ENCODE results near the gene KREMEN1. TPM values are rescaled to one million over a fixed set of nuclear protein-coding genes. Genes with fewer than 3 reads are reported as not detected.
"Not testable (repeated sequence)": the region's sequence is repeated elsewhere in the genome, so short reads cannot be mapped to it uniquely, and the experiment has no call there.

KREMEN1 gene
- total RNA-seq, 1 donor from 2014 or later = 20.5 TPM

DNA sequence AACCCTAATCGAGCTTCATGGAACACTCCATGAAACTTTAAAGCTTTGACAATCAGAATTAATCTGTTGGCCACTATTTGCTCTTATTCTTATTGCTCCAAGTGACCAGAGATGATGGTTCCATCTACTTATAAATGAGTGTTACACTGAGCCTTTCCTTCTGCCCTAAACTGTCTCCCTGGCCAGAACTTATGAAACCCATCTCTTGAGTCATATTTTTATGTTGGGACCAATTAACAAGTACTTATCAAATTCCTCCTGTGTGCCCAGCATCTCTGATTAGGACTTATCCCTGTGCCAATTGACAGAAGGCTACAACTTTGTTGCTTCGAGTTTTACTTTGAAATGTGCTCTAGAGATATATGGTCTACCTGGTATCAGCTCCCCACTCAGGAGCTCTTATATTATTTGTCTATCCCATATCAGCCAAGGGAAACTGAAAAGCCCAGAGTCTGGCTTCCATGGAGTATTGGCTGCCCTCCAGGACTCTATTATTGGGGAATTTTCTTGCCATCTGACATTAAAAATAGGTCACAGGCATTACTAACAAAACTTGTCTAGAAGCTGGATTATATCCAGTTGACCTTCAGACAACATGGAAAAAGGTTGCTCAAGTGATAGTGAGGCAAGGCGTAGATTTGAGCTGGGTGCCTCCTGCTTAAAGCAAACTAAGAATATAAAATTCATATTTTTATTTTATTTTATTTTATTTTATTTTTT lies 8.8 kb downstream of the KREMEN1 start:
- no peak for TF ChIP-seq CTCF (IDR thresholded peaks at IDR 0.05; ENCODE audit: partially characterized antibody, unreplicated experiment)
- DNase-seq = no peak
- H3K9me3 Mint-ChIP-seq (ENCODE audit: unreplicated experiment) = peaks cover 4% of the 10 kb centered on the region
- H3K4me3 Mint-ChIP-seq (ENCODE audit: unreplicated experiment) = no peak overlapping the region
- peaks cover 4% of the 10 kb centered on the region for H3K27me3 Mint-ChIP-seq (ENCODE audit: unreplicated experiment)
- peaks cover 51% of the 10 kb centered on the region for H3K4me1 Mint-ChIP-seq (ENCODE audit: low read depth, unreplicated experiment)
- peak overlapping the region; percentile 45 for H3K27ac Mint-ChIP-seq (ENCODE audit: unreplicated experiment)
- no peaks in the 10 kb centered on the region for H3K36me3 Mint-ChIP-seq (ENCODE audit: unreplicated experiment)

DNA sequence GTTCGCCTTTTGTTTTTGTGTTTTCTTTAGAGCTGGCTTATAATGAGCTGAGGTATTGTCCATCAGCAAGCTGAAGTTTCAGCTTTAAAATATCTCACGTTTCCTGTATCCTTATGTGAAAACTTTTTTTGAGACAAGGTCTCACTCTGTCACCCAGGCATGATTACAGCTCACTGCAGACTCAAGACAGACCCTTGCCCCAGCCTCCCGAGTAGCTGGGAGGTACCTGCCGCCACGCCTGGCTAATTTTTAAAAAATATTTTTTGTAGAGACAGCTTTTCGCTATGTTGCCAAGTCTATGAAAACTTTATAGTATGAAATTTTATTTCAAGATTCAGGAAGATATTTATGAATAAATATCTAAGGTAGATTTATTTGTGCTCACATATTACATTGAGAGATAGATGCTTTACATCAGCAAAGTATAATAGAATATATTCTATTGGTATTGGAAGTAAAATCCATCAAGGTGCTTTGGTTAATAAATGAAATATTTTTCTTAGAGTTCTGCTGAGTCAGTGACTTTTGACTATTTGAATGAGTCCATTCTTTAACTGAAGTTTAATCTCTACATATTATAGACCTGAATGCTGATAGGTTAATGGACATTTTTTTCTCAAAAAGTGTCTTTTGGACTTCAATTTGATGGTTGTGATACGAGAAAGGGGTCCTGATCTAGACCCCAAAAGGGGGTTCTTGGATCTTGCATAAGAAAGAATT lies 10.2 kb downstream of the KREMEN1 start:
- H3K4me3 Mint-ChIP-seq (ENCODE audit: unreplicated experiment) = peak overlapping the region; percentile 38
- no peaks in the 10 kb centered on the region for H3K36me3 Mint-ChIP-seq (ENCODE audit: unreplicated experiment)
- H3K4me1 Mint-ChIP-seq (ENCODE audit: low read depth, unreplicated experiment) = peaks cover 49% of the 10 kb centered on the region
- TF ChIP-seq CTCF (IDR thresholded peaks at IDR 0.05; ENCODE audit: partially characterized antibody, unreplicated experiment) = no peak
- peaks cover 4% of the 10 kb centered on the region for H3K9me3 Mint-ChIP-seq (ENCODE audit: unreplicated experiment)
- peak overlapping the region; percentile 84 for H3K27ac Mint-ChIP-seq (ENCODE audit: unreplicated experiment)
- peaks cover 4% of the 10 kb centered on the region for H3K27me3 Mint-ChIP-seq (ENCODE audit: unreplicated experiment)
- no peak for DNase-seq

GRCh38 chr22:29083576-29083932 lies 10.7 kb downstream of the KREMEN1 start:
- Mint-ChIP-seq H3K27ac (ENCODE audit: unreplicated experiment) (peak overlapping the region; percentile 84), H3K4me3 (ENCODE audit: unreplicated experiment) (peak overlapping the region; percentile 38)

GRCh38 chr22:29083933-29084591 lies 11.2 kb downstream of the KREMEN1 start:
- Mint-ChIP-seq H3K4me3 (ENCODE audit: unreplicated experiment) (peak overlapping the region; percentile 38), H3K27ac (ENCODE audit: unreplicated experiment) (peak overlapping the region; percentile 84), H3K36me3 (ENCODE audit: unreplicated experiment) (no peaks in the 10 kb centered on the region), H3K9me3 (ENCODE audit: unreplicated experiment) (peaks cover 4% of the 10 kb centered on the region), H3K27me3 (ENCODE audit: unreplicated experiment) (peaks cover 4% of the 10 kb centered on the region), H3K4me1 (ENCODE audit: low read depth, unreplicated experiment) (peaks cover 42% of the 10 kb centered on the region)
- no peak for TF ChIP-seq CTCF (IDR thresholded peaks at IDR 0.05; ENCODE audit: partially characterized antibody, unreplicated experiment)
- DNase-seq = no peak

More at GRCh38 chr22:29083576-29083932, 10.7 kb downstream of the KREMEN1 start:
- H3K36me3 Mint-ChIP-seq (ENCODE audit: unreplicated experiment); H3K27me3 Mint-ChIP-seq (ENCODE audit: unreplicated experiment); H3K9me3 Mint-ChIP-seq (ENCODE audit: unreplicated experiment); DNase-seq: not testable (repeated sequence)
- peaks cover 44% of the 10 kb centered on the region for H3K4me1 Mint-ChIP-seq (ENCODE audit: low read depth, unreplicated experiment)

- H3K27ac Mint-ChIP-seq (ENCODE audit: unreplicated experiment) = no peak overlapping the region
- H3K4me1 Mint-ChIP-seq (ENCODE audit: low read depth, unreplicated experiment) = peaks cover 32% of the 10 kb centered on the region
- TF ChIP-seq CTCF (IDR thresholded peaks at IDR 0.05; ENCODE audit: partially characterized antibody, unreplicated experiment) = no peak
- H3K9me3 Mint-ChIP-seq (ENCODE audit: unreplicated experiment) = peaks cover 1% of the 10 kb centered on the region
- no peaks in the 10 kb centered on the region for H3K36me3 Mint-ChIP-seq (ENCODE audit: unreplicated experiment)
- H3K4me3 Mint-ChIP-seq (ENCODE audit: unreplicated experiment) = no peak overlapping the region
- H3K27me3 Mint-ChIP-seq (ENCODE audit: unreplicated experiment) = peaks cover 2% of the 10 kb centered on the region
- no peak for DNase-seq
These were observed 14.2 kb downstream of the KREMEN1 start for GRCh38 chr22:29087012-29087411.
